Measurements from ENCODE around the gene APOBEC3G. TPM values are rescaled to one million over a fixed set of nuclear protein-coding genes. Genes with fewer than 3 reads are reported as not detected.

Gene APOBEC3G
- total and polyA plus RNA-seq, 2 donors (not counting 1 experiment from before 2014, with no cell fraction given): 14.3 to 22.1 TPM

- no peaks in the 10 kb centered on the region for H3K79me2 ChIP-seq (ENCODE audit: control insufficient read depth, insufficient read depth, low read length)
- no peaks in the 10 kb centered on the region for H3K9me3 ChIP-seq (ENCODE audit: control insufficient read depth, insufficient read depth, low read depth, low read length)
- H3K27ac ChIP-seq (ENCODE audit: insufficient read depth, low read length): no peak overlapping the region
- H4K20me1 ChIP-seq (ENCODE audit: control insufficient read depth, extremely low read depth, insufficient read depth, low read length): no peaks in the 10 kb centered on the region
- H3K4me1 ChIP-seq (ENCODE audit: control insufficient read depth, extremely low read depth, insufficient read depth, low read length): no peaks in the 10 kb centered on the region
- H3K4me2 ChIP-seq (ENCODE audit: extremely low read depth, insufficient read depth, low read length): no peak overlapping the region
- H2AFZ ChIP-seq (ENCODE audit: low read length): no peak overlapping the region
- H3K9ac ChIP-seq (ENCODE audit: insufficient read depth, low read length): no peak overlapping the region
- H3K27me3 ChIP-seq (ENCODE audit: control insufficient read depth, insufficient read depth, low read length): peaks cover 4% of the 10 kb centered on the region
- no peak for DNase-seq (ENCODE audit: low read depth in 2 of 2)
- no peak overlapping the region for H3K4me3 ChIP-seq (replicated peaks in 1 of 4; ENCODE audit: control extremely low read depth in 1 of 4, insufficient read depth in 1 of 4, low read depth in 3 of 4, low read length in 4 of 4)
- H3K36me3 ChIP-seq (ENCODE audit: control insufficient read depth, insufficient read depth, low read length): no peaks in the 10 kb centered on the region
- TF ChIP-seq CTCF (conservative IDR thresholded peaks at IDR 0.05 in 1 of 2, IDR thresholded peaks at IDR 0.05 in 1 of 2; ENCODE audit: low read depth in 1 of 2, low read length in 2 of 2): no peak
- no peak for TF ChIP-seq EZH2 (IDR thresholded peaks at IDR 0.05; ENCODE audit: low read length, missing control alignments)
Observed at GRCh38 chr22:39087881-39088684, 11.0 kb downstream of the APOBEC3G start.

GRCh38 chr22:39088685-39089032 lies 11.6 kb downstream of the APOBEC3G start:
- Histone ChIP-seq H4K20me1 (ENCODE audit: control insufficient read depth, extremely low read depth, insufficient read depth, low read length) (no peaks in the 10 kb centered on the region), H3K79me2 (ENCODE audit: control insufficient read depth, insufficient read depth, low read length) (no peaks in the 10 kb centered on the region), H3K9me3 (ENCODE audit: control insufficient read depth, insufficient read depth, low read depth, low read length) (no peaks in the 10 kb centered on the region), H3K36me3 (ENCODE audit: control insufficient read depth, insufficient read depth, low read length) (no peaks in the 10 kb centered on the region), H3K27ac (ENCODE audit: insufficient read depth, low read length) (no peak overlapping the region), H2AFZ (ENCODE audit: low read length) (no peak overlapping the region), H3K4me2 (ENCODE audit: extremely low read depth, insufficient read depth, low read length) (no peak overlapping the region), H3K9ac (ENCODE audit: insufficient read depth, low read length) (no peak overlapping the region), H3K27me3 (ENCODE audit: control insufficient read depth, insufficient read depth, low read length) (peaks cover 4% of the 10 kb centered on the region), H3K4me1 (ENCODE audit: control insufficient read depth, extremely low read depth, insufficient read depth, low read length) (no peaks in the 10 kb centered on the region), H3K4me3 (replicated peaks in 1 of 4; ENCODE audit: control extremely low read depth in 1 of 4, insufficient read depth in 1 of 4, low read depth in 3 of 4, low read length in 4 of 4) (no peak overlapping the region)
- TF ChIP-seq EZH2 (IDR thresholded peaks at IDR 0.05; ENCODE audit: low read length, missing control alignments) (no peak), CTCF (conservative IDR thresholded peaks at IDR 0.05 in 1 of 2, IDR thresholded peaks at IDR 0.05 in 1 of 2; ENCODE audit: low read depth in 1 of 2, low read length in 2 of 2) (no peak)
- no peak for DNase-seq (ENCODE audit: low read depth in 2 of 2)

GRCh38 chr22:39089928-39090327 lies 12.9 kb downstream of the APOBEC3G start:
- H3K27ac ChIP-seq (ENCODE audit: insufficient read depth, low read length): no peak overlapping the region
- no peak overlapping the region for H3K4me2 ChIP-seq (ENCODE audit: extremely low read depth, insufficient read depth, low read length)
- H3K4me3 ChIP-seq (replicated peaks in 1 of 4; ENCODE audit: control extremely low read depth in 1 of 4, insufficient read depth in 1 of 4, low read depth in 3 of 4, low read length in 4 of 4): no peak overlapping the region
- no peak for TF ChIP-seq EZH2 (IDR thresholded peaks at IDR 0.05; ENCODE audit: low read length, missing control alignments)
- no peak for TF ChIP-seq CTCF (conservative IDR thresholded peaks at IDR 0.05 in 1 of 2, IDR thresholded peaks at IDR 0.05 in 1 of 2; ENCODE audit: low read depth in 1 of 2, low read length in 2 of 2)
- H3K9me3 ChIP-seq (ENCODE audit: control insufficient read depth, insufficient read depth, low read depth, low read length): no peaks in the 10 kb centered on the region
- no peak overlapping the region for H2AFZ ChIP-seq (ENCODE audit: low read length)
- no peak overlapping the region for H3K9ac ChIP-seq (ENCODE audit: insufficient read depth, low read length)
- H3K79me2 ChIP-seq (ENCODE audit: control insufficient read depth, insufficient read depth, low read length): no peaks in the 10 kb centered on the region
- DNase-seq (ENCODE audit: low read depth in 2 of 2): no peak
- H4K20me1 ChIP-seq (ENCODE audit: control insufficient read depth, extremely low read depth, insufficient read depth, low read length): no peaks in the 10 kb centered on the region
- peaks cover 4% of the 10 kb centered on the region for H3K27me3 ChIP-seq (ENCODE audit: control insufficient read depth, insufficient read depth, low read length)
- H3K36me3 ChIP-seq (ENCODE audit: control insufficient read depth, insufficient read depth, low read length): no peaks in the 10 kb centered on the region
- no peaks in the 10 kb centered on the region for H3K4me1 ChIP-seq (ENCODE audit: control insufficient read depth, extremely low read depth, insufficient read depth, low read length)
